ENCODE data around the gene GPSM1.

GPSM1 gene

DNA sequence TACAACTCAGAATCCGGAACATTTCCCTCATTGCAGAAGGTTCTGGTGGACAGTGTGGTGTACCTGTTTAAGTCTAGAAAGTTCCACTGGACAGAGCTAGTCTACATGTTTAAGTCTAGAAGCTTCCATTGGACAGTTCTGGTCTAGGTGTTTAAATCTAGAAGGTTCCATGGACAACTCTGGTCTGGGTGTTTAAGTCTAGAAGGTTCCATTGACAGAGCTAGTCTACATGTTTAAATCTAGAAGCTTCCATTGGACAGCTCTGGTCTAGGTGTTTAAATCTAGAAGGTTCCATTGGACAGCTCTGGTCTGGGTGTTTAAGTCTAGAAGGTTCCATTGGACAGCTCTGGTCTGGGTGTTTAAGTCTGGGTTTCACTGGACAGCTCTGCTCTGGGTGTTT lies 48.4 kb upstream of the GPSM1 start:
- H3K4me3 ChIP-seq (ENCODE audit: low read depth in 1 of 2, low read length in 2 of 2) = no peak overlapping the region
- TF ChIP-seq EZH2 (IDR thresholded peaks at IDR 0.05; ENCODE audit: borderline replicate concordance, low read depth, low read length, severe bottlenecking) = no peak
- TF ChIP-seq, protein P1, sequence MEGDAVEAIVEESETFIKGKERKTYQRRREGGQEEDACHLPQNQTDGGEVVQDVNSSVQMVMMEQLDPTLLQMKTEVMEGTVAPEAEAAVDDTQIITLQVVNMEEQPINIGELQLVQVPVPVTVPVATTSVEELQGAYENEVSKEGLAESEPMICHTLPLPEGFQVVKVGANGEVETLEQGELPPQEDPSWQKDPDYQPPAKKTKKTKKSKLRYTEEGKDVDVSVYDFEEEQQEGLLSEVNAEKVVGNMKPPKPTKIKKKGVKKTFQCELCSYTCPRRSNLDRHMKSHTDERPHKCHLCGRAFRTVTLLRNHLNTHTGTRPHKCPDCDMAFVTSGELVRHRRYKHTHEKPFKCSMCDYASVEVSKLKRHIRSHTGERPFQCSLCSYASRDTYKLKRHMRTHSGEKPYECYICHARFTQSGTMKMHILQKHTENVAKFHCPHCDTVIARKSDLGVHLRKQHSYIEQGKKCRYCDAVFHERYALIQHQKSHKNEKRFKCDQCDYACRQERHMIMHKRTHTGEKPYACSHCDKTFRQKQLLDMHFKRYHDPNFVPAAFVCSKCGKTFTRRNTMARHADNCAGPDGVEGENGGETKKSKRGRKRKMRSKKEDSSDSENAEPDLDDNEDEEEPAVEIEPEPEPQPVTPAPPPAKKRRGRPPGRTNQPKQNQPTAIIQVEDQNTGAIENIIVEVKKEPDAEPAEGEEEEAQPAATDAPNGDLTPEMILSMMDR (IDR thresholded peaks at IDR 0.05; ENCODE audit: borderline replicate concordance, extremely low read depth, low read length, poor library complexity, severe bottlenecking) = no peak
- peaks cover 3% of the 10 kb centered on the region for H3K27me3 ChIP-seq (ENCODE audit: insufficient read depth, low read length, poor library complexity)
- H4K20me1 ChIP-seq (ENCODE audit: insufficient read depth, low read length) = peaks cover 3% of the 10 kb centered on the region; the same call in 1 of the 2 replicates
- ATAC-seq (ENCODE audit: insufficient read depth, low read depth) (no peak), DNase-seq (no peak)
- no peaks in the 10 kb centered on the region for H3K4me1 ChIP-seq (ENCODE audit: insufficient read depth, low read length)
- H3K36me3 ChIP-seq (ENCODE audit: insufficient read depth, low read length) = no peaks in the 10 kb centered on the region
- H3K79me2 ChIP-seq (ENCODE audit: insufficient read depth, low read length) = no peaks in the 10 kb centered on the region
- no peak overlapping the region for H3K4me2 ChIP-seq (ENCODE audit: insufficient read depth, low read length)
- no peak overlapping the region for H2AFZ ChIP-seq (ENCODE audit: low read depth, low read length)
- H3K9ac ChIP-seq (ENCODE audit: low read depth, low read length) = no peak overlapping the region
- no peak overlapping the region for H3K27ac ChIP-seq (ENCODE audit: low read length)
- H3K9me3 ChIP-seq (ENCODE audit: insufficient read depth, low read length, severe bottlenecking) = no peaks in the 10 kb centered on the region

DNA sequence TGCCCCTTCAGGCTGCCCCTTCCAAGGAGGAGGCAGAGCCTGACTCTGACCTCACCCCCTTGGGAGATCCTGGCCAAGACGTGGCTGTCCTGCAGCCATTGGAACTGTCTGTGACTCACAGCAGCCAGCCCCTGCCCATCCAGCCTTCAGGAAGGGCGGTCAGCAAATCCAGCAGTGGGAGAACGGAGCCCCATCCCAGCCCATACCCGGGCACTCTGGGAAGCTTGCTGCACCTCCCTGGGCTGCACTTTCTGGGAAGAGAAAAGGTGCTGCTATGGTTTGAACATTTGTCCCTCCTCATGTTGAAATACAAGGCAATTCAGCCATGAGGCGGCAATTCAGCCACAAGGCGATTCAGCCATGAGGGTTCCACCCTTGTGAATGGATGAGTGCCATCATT lies 47.9 kb upstream of the GPSM1 start:
- ATAC-seq (ENCODE audit: insufficient read depth, low read depth) (no peak), DNase-seq (no peak)
- H2AFZ ChIP-seq (ENCODE audit: low read depth, low read length) = no peak overlapping the region
- no peak overlapping the region for H3K27ac ChIP-seq (ENCODE audit: low read length)
- peaks cover 3% of the 10 kb centered on the region for H3K27me3 ChIP-seq (ENCODE audit: insufficient read depth, low read length, poor library complexity)
- no peaks in the 10 kb centered on the region for H3K9me3 ChIP-seq (ENCODE audit: insufficient read depth, low read length, severe bottlenecking)
- H3K4me3 ChIP-seq (ENCODE audit: low read depth in 1 of 2, low read length in 2 of 2) = no peak overlapping the region
- H3K79me2 ChIP-seq (ENCODE audit: insufficient read depth, low read length) = no peaks in the 10 kb centered on the region
- H3K4me1 ChIP-seq (ENCODE audit: insufficient read depth, low read length) = no peaks in the 10 kb centered on the region
- TF ChIP-seq, protein P1 (IDR thresholded peaks at IDR 0.05; ENCODE audit: borderline replicate concordance, extremely low read depth, low read length, poor library complexity, severe bottlenecking) = no peak
- TF ChIP-seq EZH2 (IDR thresholded peaks at IDR 0.05; ENCODE audit: borderline replicate concordance, low read depth, low read length, severe bottlenecking) = no peak
- H4K20me1 ChIP-seq (ENCODE audit: insufficient read depth, low read length) = 0 out of 2 replicates have a peak, but pooled peaks cover 3% of the 10 kb centered on the region
- H3K4me2 ChIP-seq (ENCODE audit: insufficient read depth, low read length) = no peak overlapping the region
- H3K9ac ChIP-seq (ENCODE audit: low read depth, low read length) = no peak overlapping the region
- H3K36me3 ChIP-seq (ENCODE audit: insufficient read depth, low read length) = no peaks in the 10 kb centered on the region

DNA sequence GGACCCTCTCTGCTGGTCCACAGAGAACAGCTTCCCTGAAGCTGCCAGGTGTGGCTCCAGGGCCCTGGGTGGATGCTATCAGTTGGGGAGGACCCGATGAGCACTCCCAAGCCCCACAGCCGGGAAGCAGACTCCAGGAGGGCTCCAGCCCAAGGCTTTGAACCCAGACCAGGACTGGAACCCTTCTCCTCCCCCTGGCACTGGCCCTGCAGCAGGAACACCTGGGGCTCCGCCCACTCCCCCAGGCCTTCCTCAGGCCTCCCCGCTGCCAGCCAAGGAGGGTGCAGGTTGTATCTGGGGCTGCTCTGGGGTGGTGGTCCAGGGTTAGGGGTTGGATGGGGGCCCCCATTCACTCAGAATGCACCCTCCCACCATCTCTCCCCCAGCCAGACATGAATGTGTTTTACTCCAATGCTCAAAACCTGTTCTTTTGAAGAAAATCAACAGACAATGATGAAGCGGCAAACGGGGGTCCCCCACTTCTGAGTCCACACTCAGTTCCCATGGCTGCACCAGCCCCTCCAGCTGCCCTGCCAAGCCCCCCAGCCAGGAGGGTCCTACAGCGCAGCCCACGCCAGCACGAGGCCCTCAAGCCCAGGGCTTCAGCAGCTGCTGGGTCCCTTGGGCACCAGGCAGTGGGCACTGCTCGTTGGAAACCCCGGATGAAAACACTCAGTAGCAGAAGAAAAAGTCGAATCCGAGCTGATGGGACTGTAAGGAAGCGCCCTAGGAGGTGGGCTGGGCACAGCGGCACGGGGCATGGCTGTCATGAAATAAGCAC lies 46.6 kb upstream of the GPSM1 start:
- H2AFZ ChIP-seq (ENCODE audit: low read depth, low read length) = no peak overlapping the region
- H3K4me3 ChIP-seq (ENCODE audit: low read depth in 1 of 2, low read length in 2 of 2) = no peak overlapping the region
- 0 out of 2 replicates have a peak, but pooled peaks cover 3% of the 10 kb centered on the region for H4K20me1 ChIP-seq (ENCODE audit: insufficient read depth, low read length)
- no peaks in the 10 kb centered on the region for H3K9me3 ChIP-seq (ENCODE audit: insufficient read depth, low read length, severe bottlenecking)
- no peak overlapping the region for H3K4me2 ChIP-seq (ENCODE audit: insufficient read depth, low read length)
- peaks cover 3% of the 10 kb centered on the region for H3K27me3 ChIP-seq (ENCODE audit: insufficient read depth, low read length, poor library complexity)
- no peaks in the 10 kb centered on the region for H3K4me1 ChIP-seq (ENCODE audit: insufficient read depth, low read length)
- no peak overlapping the region for H3K27ac ChIP-seq (ENCODE audit: low read length)
- H3K36me3 ChIP-seq (ENCODE audit: insufficient read depth, low read length) = no peaks in the 10 kb centered on the region
- no peak overlapping the region for H3K9ac ChIP-seq (ENCODE audit: low read depth, low read length)
- no peak for ATAC-seq (ENCODE audit: insufficient read depth, low read depth)
- H3K79me2 ChIP-seq (ENCODE audit: insufficient read depth, low read length) = no peaks in the 10 kb centered on the region
- DNase-seq = no peak
- TF ChIP-seq EZH2 (IDR thresholded peaks at IDR 0.05; ENCODE audit: borderline replicate concordance, low read depth, low read length, severe bottlenecking) = no peak
- TF ChIP-seq, protein P1 (IDR thresholded peaks at IDR 0.05; ENCODE audit: borderline replicate concordance, extremely low read depth, low read length, poor library complexity, severe bottlenecking) = no peak

Data from DND-41 (cell line).